HEK293 (cell line): ENCODE measurements around the gene DCX.

Experiments used
- CTCF ChIA-PET: fragments of 350-600 bp; formaldehyde crosslinking; extraction: SDS; loops from one replicate; lab custom pipeline; 2021; ENCODE audit warnings: antibody characterized with exemption; lab: Yijun Ruan, JAX
- POLR2A ChIA-PET: fragments of 300-600 bp; formaldehyde crosslinking; extraction: SDS; loops from one replicate; lab custom pipeline; 2020; ENCODE audit warnings: antibody characterized with exemption, inconsistent platforms; lab: Yijun Ruan, JAX
- H3K27ac ChIP-seq: fragments of 200-500 bp; sonication (Bioruptor generic); 2 replicates; pipeline ENCODE4 v1.5.1; 2014; ENCODE audit warnings: low read depth, low read length, control low read depth, inconsistent platforms; ENCODE audit errors: extremely low read depth
- H3K36me3 ChIP-seq, 2 experiments: fragments of 200-500 bp in 1 of 2; sonication (Bioruptor generic) in 1 of 2; 1 replicate in 1 of 2; 2 replicates in 1 of 2; pipeline ENCODE4 v1.5.1; 2014 to 2017; ENCODE audit warnings: inconsistent platforms in 2 of 2, low read length in 2 of 2; ENCODE audit not compliant: control insufficient read depth in 2 of 2, insufficient read depth in 1 of 2
- H3K4me1 ChIP-seq: fragments of 200-500 bp; sonication (Bioruptor generic); 2 replicates; pipeline ENCODE4 v1.5.1; 2014; ENCODE audit warnings: mild to moderate bottlenecking, low read length, inconsistent platforms; ENCODE audit not compliant: control insufficient read depth, insufficient read depth
- H3K4me3 ChIP-seq: 2 replicates; pipeline ENCODE4 v1.5.1; 2011; ENCODE audit warnings: low read depth, mild to moderate bottlenecking, control low read depth, low read length, moderate library complexity
- H3K9me3 ChIP-seq: fragments of 200-500 bp; sonication (Bioruptor generic); 2 replicates; pipeline ENCODE4 v1.5.1; 2014; ENCODE audit warnings: low read depth, low read length, inconsistent platforms; ENCODE audit not compliant: control insufficient read depth, insufficient read depth
- KLF7 ChIP-seq: fragments of 450-650 bp; formaldehyde crosslinking; IDR thresholded peaks from 2 replicates; pipeline ENCODE4 v1.5.1; 2016; ENCODE audit warnings: missing biosample characterization, missing genetic modification characterization, borderline replicate concordance
- SCRT2 ChIP-seq: fragments of 450-650 bp; formaldehyde crosslinking; IDR thresholded peaks from 2 replicates; pipeline ENCODE4 v1.5.1; 2016; ENCODE audit warnings: missing biosample characterization, missing genetic modification characterization
- WT1 ChIP-seq: fragments of 450-650 bp; formaldehyde crosslinking; IDR thresholded peaks from 2 replicates; pipeline ENCODE4 v1.5.1; 2016; ENCODE audit warnings: missing biosample characterization, missing genetic modification characterization
- YY1 ChIP-seq: fragments of 450-650 bp; formaldehyde crosslinking; IDR thresholded peaks from 2 replicates; pipeline ENCODE4 v1.5.1; 2018; ENCODE audit warnings: missing biosample characterization, missing genetic modification characterization
- ZIC2 ChIP-seq: fragments of 450-650 bp; formaldehyde crosslinking; IDR thresholded peaks from 2 replicates; pipeline ENCODE4 v1.5.1; 2016; ENCODE audit warnings: missing biosample characterization, missing genetic modification characterization
- ZNF16 ChIP-seq: fragments of 450-650 bp; formaldehyde crosslinking; IDR thresholded peaks from 2 replicates; pipeline ENCODE4 v1.5.1; 2016; ENCODE audit warnings: low read depth, missing biosample characterization, missing genetic modification characterization
- ZNF266 ChIP-seq: fragments of 450-650 bp; formaldehyde crosslinking; IDR thresholded peaks from 2 replicates; pipeline ENCODE4 v1.5.1; 2016; ENCODE audit warnings: missing biosample characterization, missing genetic modification characterization, low read depth
- ZNF292 ChIP-seq: fragments of 450-650 bp; formaldehyde crosslinking; IDR thresholded peaks from 2 replicates; pipeline ENCODE4 v1.5.1; 2016; ENCODE audit warnings: low read depth, missing biosample characterization, missing genetic modification characterization, borderline replicate concordance
- ZNF311 ChIP-seq: fragments of 450-650 bp; formaldehyde crosslinking; IDR thresholded peaks from 2 replicates; pipeline ENCODE4 v1.5.1; 2017; ENCODE audit warnings: missing biosample characterization, missing genetic modification characterization, borderline replicate concordance
- ZNF354C ChIP-seq: fragments of 450-650 bp; formaldehyde crosslinking; IDR thresholded peaks from 2 replicates; pipeline ENCODE4 v1.5.1; 2016; ENCODE audit warnings: missing biosample characterization, missing genetic modification characterization, low read depth, borderline replicate concordance
- ZNF391 ChIP-seq: fragments of 450-650 bp; formaldehyde crosslinking; IDR thresholded peaks from 2 replicates; pipeline ENCODE4 v1.5.1; 2016; ENCODE audit warnings: low read depth, missing biosample characterization, missing genetic modification characterization, borderline replicate concordance
- ZNF510 ChIP-seq: fragments of 450-650 bp; formaldehyde crosslinking; IDR thresholded peaks from 2 replicates; pipeline ENCODE4 v1.5.1; 2018; ENCODE audit warnings: mild to moderate bottlenecking, missing genetic modification characterization, missing biosample characterization; ENCODE audit not compliant: insufficient replicate concordance
- ZNF529 ChIP-seq: fragments of 450-650 bp; formaldehyde crosslinking; IDR thresholded peaks from 2 replicates; pipeline ENCODE4 v1.5.1; 2017; ENCODE audit warnings: missing genetic modification characterization, missing biosample characterization; ENCODE audit not compliant: insufficient replicate concordance
- ZNF596 ChIP-seq: fragments of 450-650 bp; IDR thresholded peaks from 2 replicates; pipeline ENCODE4 v1.5.0; 2018; ENCODE audit warnings: missing biosample characterization, mild to moderate bottlenecking, missing genetic modification characterization, moderate library complexity
- ZNF76 ChIP-seq: fragments of 450-650 bp; formaldehyde crosslinking; IDR thresholded peaks from 2 replicates; pipeline ENCODE4; 2016; ENCODE audit warnings: low read depth, missing biosample characterization, missing genetic modification characterization, borderline replicate concordance
- TF ChIP-seq, protein P1 (sequence below): fragments of 450-650 bp; formaldehyde crosslinking; IDR thresholded peaks from 2 replicates; pipeline ENCODE4 v1.5.1; 2016; ENCODE audit warnings: missing biosample characterization, missing genetic modification characterization, borderline replicate concordance
- TF ChIP-seq, protein P2 (sequence below): fragments of 450-650 bp; formaldehyde crosslinking; IDR thresholded peaks from 2 replicates; pipeline ENCODE4 v1.5.1; 2016; ENCODE audit warnings: missing biosample characterization, missing genetic modification characterization
- TF ChIP-seq, protein P3 (sequence below): fragments of 450-650 bp; formaldehyde crosslinking; IDR thresholded peaks from 2 replicates; pipeline ENCODE4 v1.5.1; 2016; ENCODE audit warnings: missing biosample characterization, missing genetic modification characterization

Gene DCX

DNA sequence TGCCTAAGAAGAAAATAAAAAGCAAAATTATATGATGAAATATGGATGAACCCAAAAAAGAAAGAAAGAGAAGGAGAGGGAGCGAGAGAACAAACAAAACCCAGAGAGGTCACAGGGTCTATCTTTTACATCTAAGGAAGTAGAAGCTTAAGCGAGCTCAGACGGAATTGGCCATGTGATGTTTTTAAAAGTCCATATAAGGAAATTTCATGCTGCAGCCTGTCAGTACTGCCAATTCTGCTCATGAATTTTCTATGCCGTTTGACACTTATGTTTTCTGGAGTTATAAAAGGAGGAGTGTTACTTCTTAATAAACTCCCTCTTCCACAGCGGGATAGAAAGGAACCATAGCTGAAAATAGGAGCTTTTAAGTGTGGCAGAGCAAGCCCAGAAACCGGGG, 32.9 kb upstream of the DCX start (continued):
- TF ChIP-seq, protein P1, sequence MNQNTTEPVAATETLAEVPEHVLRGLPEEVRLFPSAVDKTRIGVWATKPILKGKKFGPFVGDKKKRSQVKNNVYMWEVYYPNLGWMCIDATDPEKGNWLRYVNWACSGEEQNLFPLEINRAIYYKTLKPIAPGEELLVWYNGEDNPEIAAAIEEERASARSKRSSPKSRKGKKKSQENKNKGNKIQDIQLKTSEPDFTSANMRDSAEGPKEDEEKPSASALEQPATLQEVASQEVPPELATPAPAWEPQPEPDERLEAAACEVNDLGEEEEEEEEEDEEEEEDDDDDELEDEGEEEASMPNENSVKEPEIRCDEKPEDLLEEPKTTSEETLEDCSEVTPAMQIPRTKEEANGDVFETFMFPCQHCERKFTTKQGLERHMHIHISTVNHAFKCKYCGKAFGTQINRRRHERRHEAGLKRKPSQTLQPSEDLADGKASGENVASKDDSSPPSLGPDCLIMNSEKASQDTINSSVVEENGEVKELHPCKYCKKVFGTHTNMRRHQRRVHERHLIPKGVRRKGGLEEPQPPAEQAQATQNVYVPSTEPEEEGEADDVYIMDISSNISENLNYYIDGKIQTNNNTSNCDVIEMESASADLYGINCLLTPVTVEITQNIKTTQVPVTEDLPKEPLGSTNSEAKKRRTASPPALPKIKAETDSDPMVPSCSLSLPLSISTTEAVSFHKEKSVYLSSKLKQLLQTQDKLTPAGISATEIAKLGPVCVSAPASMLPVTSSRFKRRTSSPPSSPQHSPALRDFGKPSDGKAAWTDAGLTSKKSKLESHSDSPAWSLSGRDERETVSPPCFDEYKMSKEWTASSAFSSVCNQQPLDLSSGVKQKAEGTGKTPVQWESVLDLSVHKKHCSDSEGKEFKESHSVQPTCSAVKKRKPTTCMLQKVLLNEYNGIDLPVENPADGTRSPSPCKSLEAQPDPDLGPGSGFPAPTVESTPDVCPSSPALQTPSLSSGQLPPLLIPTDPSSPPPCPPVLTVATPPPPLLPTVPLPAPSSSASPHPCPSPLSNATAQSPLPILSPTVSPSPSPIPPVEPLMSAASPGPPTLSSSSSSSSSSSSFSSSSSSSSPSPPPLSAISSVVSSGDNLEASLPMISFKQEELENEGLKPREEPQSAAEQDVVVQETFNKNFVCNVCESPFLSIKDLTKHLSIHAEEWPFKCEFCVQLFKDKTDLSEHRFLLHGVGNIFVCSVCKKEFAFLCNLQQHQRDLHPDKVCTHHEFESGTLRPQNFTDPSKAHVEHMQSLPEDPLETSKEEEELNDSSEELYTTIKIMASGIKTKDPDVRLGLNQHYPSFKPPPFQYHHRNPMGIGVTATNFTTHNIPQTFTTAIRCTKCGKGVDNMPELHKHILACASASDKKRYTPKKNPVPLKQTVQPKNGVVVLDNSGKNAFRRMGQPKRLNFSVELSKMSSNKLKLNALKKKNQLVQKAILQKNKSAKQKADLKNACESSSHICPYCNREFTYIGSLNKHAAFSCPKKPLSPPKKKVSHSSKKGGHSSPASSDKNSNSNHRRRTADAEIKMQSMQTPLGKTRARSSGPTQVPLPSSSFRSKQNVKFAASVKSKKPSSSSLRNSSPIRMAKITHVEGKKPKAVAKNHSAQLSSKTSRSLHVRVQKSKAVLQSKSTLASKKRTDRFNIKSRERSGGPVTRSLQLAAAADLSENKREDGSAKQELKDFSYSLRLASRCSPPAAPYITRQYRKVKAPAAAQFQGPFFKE, result no peak
- no peak for TF ChIP-seq YY1
- TF ChIP-seq ZNF510, result no peak
- TF ChIP-seq ZNF596, result no peak
- TF ChIP-seq ZNF76, result no peak

DNA sequence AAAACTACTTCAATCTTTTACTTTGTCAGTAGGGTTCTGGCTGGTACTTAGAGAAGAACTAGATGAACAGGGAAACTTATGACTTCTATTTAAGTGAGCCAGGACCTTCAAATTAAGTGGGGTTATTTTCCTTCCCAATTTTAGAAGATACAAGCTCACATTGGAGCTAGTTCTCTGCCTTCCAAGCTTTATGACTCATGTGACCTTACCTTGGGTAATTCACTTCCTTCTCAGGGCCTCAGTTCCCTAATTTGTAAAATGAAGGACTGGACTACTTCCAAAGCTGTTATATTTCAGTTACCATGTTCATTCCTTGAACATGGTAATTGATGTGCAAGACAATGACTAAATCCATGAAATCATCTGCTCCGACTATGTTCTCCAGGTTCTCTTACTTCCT, 32.0 kb upstream of the DCX start:
- Histone ChIP-seq H3K36me3 (no peaks in the 10 kb centered on the region), H3K9me3 (no peaks in the 10 kb centered on the region), H3K4me3 (no peak overlapping the region), H3K27ac (no peak overlapping the region), H3K4me1 (no peaks in the 10 kb centered on the region)
- TF ChIP-seq WT1 (tag by site-specific recombination) (no peak), ZNF16 (tag by site-specific recombination) (no peak), ZNF266 (tag by site-specific recombination) (no peak), ZIC2 (tag by site-specific recombination) (no peak), ZNF529 (no peak), ZNF292 (tag by site-specific recombination) (no peak)
- TF ChIP-seq, protein P2, sequence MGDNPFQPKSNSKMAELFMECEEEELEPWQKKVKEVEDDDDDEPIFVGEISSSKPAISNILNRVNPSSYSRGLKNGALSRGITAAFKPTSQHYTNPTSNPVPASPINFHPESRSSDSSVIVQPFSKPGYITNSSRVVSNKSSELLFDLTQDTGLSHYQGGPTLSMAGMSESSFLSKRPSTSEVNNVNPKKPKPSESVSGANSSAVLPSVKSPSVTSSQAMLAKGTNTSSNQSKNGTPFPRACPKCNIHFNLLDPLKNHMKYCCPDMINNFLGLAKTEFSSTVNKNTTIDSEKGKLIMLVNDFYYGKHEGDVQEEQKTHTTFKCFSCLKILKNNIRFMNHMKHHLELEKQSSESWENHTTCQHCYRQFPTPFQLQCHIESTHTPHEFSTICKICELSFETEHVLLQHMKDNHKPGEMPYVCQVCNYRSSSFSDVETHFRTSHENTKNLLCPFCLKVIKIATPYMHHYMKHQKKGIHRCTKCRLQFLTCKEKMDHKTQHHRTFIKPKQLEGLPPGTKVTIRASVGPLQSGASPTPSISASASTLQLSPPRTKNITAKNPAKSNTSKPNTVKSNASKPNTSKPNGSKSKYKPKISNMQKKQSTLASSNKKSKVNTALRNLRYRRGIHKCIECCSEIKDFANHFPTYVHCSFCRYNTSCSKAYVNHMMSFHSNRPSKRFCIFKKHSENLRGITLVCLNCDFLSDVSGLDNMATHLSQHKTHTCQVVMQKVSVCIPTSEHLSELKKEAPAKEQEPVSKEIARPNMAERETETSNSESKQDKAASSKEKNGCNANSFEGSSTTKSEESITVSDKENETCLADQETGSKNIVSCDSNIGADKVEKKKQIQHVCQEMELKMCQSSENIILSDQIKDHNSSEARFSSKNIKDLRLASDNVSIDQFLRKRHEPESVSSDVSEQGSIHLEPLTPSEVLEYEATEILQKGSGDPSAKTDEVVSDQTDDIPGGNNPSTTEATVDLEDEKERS (tag by site-specific recombination), result no peak
- POLR2A ChIA-PET, result no interaction called here
- CTCF ChIA-PET, result interaction anchor here (1.0 to 2.2 kb wide), 7 partner anchors 9 to 453 kb away, joined by 3 to 9 read pairs (median 4); no protein-coding TSS in a partner anchor

DNA sequence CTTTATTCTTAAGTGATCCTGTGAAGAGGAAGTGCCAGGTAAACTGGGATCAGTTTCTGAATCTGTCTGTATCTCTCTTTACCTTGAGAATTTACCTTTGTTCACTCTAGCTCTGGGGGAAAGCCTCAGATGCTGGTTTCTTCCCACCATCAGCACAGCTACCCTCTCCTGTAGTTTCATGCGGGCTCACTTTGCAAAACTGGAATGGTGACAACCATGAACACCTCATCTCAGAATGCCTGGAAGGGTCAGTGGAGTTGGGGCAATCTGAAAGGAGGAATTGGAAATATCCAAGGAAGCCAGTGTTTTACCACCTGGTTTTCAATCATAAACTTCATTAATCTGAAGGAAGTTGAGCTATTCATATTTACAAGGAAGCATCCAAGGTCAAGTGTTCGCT, 30.8 kb upstream of the DCX start:
- ChIA-PET CTCF (interaction anchor here (1.0 to 1.1 kb wide), 2 partner anchors 82 to 380 kb away, joined by 3 to 4 read pairs; no protein-coding TSS in a partner anchor), POLR2A (no interaction called here)
- TF ChIP-seq KLF7 (tag by site-specific recombination), result no peak
- TF ChIP-seq ZNF391 (tag by site-specific recombination), result no peak
- no peak for TF ChIP-seq SCRT2
- TF ChIP-seq, protein P3, sequence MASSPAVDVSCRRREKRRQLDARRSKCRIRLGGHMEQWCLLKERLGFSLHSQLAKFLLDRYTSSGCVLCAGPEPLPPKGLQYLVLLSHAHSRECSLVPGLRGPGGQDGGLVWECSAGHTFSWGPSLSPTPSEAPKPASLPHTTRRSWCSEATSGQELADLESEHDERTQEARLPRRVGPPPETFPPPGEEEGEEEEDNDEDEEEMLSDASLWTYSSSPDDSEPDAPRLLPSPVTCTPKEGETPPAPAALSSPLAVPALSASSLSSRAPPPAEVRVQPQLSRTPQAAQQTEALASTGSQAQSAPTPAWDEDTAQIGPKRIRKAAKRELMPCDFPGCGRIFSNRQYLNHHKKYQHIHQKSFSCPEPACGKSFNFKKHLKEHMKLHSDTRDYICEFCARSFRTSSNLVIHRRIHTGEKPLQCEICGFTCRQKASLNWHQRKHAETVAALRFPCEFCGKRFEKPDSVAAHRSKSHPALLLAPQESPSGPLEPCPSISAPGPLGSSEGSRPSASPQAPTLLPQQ, result no peak
- TF ChIP-seq, protein P2 (tag by site-specific recombination), result no peak
- no peak for TF ChIP-seq ZNF311 (tag by site-specific recombination)
- TF ChIP-seq ZNF354C (tag by site-specific recombination), result no peak
- Histone ChIP-seq H3K4me1 (no peaks in the 10 kb centered on the region), H3K9me3 (no peaks in the 10 kb centered on the region), H3K36me3 (no peaks in the 10 kb centered on the region), H3K27ac (no peak overlapping the region), H3K4me3 (no peak overlapping the region)
